CD4-positive, alpha-beta T cell treated with Interleukin-17A for 4 hours (primary cell): ENCODE measurements around the gene CRYGN.

ENCODE experiments used
- DNase-seq: peaks from one replicate; pipeline ENCODE4 v3.0.0-alpha.2; 2020; ENCODE audit warnings: mixed read lengths

CRYGN gene

DNA sequence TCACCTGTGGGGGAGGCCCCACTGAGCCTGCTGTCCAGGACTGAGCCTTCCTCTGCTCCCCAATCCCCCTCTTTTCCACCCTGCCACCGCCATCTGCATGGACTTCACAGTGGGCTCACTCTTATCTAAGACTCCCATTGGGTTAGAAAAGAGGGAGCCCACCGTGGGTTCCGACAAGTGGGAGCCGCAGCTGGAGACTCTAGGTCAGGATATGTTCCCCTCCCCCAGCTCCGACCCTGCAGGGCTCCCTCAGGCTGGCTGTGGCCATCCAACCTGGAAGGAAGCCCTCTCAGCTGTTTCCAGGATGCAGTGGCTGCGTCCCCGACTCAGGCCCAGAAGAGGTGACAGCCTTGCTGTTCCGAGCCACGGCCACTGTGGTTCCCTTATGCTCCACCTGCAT is 34.9 kb downstream of the CRYGN start:
- DNase-seq, result no peak

DNA sequence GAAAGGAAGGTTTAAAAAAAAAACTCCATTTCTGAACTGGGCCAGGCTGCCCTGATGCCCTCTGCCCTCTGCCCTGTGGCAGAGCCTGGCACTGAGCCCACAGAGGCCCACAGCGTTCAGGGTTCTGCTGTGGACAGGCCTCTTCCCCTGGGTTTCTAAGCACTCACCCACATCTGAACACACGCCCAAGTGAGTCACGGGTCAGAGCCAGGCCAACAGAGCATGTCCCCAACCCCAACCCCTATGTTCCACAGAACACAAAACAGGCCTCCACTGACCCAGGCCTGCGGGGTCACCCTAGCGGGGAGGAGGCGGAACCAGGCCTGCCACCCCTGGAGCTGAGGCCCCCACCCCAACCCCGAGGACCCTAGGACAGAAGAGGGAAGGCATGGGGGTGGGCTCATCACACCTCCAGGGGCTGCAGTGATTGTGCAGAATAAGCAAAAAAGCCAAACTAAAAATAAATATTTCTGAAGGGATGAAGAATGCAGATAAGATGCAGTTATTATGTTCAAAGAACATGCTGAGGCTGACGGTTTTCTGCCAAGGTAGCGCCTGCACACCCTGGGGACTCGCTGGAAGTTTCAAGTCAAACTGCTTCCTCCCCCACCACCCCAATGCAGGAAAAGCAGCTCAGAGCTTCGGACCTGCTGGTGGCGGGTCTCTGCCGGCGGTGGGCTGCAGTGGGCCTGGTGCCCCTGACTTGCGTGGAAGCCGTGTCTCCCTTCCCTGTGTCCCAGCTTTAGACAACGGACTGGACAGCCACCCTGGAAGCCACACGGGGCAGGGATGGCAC is 35.5 kb downstream of the CRYGN start:
- DNase-seq, result no peak

DNA sequence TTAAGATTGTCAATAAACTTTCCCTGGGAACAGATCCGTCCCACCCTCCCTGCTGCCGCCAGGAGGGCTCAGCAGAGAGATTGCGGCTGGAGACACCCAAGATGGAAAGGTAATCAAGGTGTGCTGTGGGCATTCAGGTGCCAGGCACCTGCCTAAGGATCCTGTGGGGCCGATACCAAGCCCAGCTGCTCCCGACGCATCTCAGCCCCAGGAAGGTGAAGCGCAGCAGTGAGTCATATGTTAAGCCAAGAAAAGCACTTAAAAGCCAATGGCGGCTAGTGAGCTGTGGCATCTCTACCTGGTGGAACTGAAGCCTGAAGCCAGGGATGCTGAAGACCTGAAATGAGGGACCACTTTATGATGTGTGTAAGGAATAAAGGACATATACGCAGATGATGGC is 36.2 kb downstream of the CRYGN start:
- no peak for DNase-seq

DNA sequence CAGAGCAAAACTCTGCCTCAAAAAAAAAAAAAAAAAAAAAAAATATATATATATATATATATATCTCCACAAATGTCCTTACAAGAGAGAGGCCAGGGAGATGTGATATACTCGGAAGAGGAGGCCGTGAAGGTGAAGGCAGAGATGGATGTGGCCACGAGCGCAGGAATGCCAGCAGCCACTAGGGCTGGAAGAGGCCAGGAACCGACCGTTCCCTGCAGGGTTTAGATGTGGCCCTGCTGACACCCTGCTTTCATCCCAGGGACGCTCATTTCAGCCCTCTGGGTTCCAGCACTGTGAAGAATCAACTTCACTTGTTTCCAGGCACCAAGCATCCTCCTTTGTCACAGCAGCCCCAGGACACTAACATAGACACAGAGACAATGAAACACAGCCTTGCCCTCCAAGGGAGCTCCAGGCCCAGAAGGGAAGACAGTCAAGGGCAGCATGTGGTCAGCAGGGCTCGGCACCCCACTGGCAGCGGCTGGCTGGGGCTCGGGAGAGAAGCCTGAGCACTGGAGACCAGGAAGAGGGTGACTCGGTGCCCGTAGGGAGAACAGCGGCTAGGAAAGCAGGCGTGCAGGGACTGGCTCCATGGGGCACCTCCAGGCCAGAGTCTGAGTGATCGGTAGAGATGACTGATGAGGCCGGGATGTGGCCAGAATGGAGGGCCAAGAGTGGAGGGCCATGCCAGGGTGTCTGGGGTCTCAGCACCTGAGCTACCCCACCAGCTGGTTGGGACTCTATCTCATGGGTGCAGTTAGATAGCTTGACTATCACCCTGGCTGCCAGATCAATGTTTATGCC is 37.7 kb downstream of the CRYGN start:
- no peak for DNase-seq

DNA sequence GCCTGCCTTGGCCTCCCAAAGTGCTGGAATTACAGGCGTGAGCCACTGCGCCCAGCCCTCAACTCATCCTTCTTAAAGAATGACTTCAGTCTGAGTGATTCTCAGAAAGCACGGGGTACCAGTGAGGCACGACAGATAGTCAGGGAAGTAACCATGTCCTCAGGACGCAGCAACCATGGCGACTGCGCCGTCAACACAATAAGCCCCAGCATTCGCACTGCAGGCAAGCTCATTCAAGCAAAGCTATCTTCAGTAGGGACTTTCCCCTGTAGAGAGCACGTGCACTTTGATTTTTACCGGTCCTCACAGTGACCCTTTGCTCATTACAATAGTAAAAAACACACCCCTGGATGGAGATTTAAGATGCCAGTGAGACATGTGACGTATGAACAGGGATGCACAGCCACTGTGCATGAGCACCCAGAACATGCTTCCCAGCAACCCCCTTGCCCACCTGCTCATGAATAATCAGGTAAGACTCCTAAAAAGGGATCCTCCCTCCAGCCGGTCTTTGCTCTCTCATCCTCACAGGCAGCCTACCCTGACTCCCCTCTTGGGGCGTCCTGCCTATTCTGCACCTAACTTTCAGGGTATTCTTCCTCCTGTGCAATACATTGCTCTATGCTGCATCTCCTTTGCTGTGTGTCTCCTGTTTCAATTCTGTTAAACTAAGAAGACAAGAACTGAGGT is 39.2 kb downstream of the CRYGN start:
- DNase-seq, result no peak

DNA sequence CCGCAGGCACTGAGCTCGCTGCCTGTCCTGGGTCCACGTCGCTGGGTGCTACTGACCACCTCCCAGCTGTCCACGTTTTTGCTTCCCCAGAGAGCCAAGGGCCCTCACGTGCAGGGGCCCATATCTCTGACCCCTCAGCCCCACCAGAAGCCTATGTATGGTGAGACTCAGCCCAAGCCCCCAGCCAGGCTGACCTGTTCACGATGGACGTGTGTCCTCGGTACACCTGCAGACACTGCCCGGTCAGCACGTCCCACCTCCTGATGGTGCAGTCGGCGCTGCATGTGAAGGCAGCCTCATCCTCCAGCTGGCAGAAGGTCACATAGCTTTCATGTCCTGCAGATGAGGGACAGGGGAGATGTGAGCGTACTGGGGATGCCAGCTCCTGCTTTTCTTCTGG is 40.0 kb downstream of the CRYGN start:
- DNase-seq, result no peak

DNA sequence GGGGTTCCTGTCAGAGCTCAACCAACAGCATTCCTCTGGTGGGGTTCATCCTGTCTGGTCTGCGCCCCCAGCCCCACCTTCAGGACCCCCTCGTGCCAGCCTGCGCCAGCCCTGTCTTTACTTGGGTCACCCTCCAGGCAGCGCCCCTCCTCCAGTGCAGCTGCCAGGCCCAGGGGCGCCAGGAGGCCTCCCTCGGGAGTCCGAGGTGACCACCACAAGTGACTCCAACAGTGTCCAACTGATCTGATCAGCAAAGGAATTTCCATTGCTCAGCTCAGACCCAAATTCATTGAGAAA is 40.7 kb downstream of the CRYGN start:
- no peak for DNase-seq

DNA sequence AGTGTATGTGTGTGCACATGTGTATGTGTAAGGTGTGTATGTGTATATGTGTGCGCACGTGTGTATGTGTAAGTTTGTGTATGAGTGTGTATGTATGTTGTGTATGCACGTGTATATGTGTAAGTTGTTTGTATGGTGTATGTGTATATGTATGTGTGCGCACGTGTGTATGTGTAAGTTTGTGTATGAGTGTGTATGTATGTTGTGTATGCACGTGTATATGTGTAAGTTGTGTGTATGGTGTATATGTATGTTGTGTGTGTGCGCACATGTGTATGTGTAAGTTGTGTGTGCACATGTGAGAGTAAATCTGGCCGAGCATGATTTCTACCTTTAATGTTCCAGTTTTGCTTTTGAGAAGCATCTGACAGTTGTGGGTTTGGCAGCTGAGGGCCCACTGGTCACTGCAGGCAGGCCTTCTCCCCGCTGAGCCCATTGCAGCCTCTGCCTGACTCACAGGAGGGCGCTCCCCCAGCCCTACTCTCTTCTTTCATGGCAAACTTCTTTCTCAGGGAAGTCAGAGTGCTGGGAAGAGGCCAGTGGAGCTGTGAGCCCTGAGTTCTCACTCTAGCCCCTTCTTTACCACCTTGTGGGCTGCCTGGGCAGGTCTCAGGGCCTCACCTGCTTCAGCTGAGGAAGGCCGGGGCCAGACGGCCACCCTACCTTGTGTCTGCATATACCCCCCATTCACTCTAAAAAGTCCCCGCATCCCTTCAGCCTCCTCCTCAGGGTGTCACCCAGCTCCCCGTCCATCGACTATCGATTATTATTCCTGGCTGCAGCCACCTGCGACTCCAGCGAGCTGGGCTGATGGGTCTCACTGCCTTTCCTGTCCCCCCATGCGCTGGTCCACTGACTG is 41.3 kb downstream of the CRYGN start:
- no peak for DNase-seq

DNA sequence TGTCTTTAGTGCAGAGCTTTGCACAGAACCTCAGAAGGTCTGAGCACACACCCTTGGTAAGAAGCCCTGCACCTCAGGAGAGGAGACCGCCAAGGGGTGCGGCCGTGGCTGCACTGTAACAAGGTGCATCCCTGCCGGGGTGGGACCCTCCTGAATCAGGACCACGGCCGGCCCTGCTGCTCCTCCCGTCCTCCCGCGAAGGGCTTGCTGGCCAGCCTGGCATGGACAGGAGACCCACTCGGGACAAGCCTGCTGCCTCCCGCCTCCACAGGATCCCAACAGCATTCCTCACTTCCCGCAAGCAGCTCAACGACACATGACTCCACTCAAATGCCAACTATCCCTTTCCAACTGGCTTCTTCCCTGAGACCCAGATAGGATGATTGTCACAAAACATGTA is 42.9 kb downstream of the CRYGN start:
- no peak for DNase-seq

DNA sequence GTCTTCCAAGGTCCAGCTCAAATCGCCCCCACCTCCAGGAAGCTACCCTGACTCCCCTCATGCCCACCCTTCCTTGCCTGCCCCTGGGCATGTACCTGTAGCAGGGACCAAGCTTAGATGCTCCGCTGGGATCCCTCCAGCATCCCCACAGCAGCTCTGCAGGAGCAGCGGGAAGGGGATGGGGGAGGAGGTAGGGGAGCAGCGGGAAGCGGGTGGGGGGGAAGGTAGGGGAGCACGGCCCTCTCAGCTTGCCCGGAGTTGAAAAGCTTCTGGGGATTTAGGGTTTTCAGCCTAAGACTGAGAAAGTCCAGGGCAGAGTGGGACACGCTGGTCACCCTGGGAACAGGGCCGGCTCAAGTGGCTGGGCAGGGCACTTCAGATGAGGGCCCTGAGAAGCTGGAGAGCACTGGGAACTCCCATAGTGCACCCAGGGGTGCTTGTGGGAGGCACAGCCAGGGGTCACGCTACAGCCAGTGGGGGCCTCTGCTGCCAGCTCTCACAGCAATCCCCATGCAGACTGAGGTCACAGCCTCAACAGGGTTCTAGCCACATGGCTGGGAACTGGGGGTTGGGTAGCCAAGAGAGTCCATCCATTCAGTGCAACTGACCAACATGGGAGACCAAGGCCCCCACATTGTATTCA is 43.5 kb downstream of the CRYGN start:
- DNase-seq, result no peak

DNA sequence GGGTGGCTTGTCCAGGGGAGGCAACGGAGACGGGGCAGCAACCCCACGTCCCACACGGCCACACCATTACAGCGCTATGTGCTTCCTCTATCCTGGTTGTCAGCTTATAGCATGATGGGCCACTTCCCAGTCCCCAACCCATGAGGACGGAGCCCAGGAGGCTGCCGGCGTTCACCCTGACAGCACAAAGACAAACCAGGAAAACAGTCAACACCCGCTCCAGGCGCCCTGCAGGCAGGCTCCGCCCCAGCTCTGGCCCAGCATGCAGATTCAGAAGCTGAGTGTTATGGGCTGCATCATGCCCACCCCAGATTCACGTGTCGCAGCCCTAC is 44.9 kb downstream of the CRYGN start:
- no peak for DNase-seq

DNA sequence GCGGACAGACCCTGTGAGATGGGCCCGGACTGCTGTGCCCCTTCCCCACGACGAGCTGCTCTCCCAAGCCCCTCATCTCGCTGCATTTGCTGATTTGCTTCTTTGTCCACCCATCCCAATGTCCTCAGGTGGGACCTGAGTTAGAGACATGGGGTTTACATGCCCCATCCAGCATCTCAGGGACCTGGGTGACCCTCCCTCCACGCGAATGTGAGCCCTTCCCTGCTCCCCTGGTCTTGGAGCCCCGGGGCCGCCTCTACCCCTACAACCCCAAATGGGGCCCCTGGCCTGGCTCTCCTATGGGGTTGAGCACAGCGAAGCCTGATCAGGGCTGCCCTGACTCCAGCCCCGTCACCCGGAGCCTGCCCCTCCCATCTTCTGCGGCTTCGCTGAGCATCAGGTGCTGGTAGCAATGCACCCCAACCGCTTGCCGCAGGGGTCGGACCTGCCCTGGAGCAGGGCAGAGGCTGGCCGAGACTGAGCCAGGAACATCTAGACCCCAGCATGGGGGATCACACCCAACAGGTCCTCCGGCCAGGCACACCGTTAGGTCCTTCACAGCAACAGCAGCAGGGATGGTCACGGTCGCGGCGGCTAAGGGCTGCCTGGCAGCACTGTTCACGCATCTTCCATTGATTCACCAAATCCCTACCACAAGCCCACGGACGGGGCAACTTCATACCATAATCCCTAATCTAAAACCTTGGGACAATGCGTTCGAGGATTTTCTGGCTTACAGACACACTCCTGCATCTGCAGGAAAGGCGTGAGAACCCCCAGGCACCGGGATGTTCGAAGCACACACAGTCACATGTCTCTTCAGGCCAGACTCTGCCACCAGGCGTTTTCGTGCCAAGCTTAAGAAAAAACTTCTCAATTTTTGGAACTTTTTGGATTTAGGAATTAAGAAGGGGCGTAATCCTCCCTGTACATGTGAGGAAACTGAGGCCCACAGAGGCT is 45.6 kb downstream of the CRYGN start:
- no peak for DNase-seq

DNA sequence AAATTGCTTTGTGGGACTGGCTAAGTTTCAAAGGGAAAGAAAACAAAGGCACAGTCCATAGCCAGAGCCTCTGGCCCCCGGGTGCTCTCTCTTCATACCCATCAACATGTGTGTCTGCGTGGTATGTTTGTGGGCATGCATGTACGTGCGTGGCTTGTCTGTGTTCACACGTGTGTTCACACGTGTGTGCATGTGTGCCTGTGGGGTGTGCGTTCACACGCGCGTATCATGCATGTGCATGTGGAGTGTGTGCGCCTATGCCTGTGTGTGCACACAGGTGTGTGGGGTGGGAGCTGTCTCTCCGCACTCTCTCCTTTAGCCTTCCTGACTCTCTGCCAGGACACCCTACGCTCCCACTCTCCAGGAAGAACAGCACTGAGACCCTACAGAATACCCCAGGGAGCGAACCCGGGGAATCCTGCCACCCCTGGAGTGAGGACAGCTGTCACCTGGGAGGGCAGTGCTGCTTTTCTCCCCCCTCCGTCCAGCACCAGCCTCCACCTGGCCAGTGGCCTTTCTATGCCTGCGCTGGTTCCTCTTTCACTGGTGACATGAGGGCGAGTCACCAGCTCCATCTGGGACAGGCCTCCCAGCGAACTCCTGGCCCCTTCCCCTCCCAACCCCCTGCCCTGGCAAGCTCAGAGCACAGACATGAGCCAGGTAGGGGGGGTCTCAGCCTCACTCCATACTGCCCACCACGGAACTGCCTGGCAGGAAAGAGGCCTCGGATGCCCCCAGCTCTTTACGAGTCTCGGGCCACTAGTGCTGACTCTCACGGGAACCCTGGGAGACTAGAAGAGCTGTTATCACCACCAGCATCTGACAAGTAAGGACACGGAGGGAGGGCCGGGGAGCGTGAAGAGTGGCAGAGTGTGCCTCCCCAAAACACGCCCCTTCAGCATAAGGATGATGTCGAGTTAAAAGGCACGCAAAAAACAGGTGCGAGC is 46.6 kb downstream of the CRYGN start:
- DNase-seq, result no peak

DNA sequence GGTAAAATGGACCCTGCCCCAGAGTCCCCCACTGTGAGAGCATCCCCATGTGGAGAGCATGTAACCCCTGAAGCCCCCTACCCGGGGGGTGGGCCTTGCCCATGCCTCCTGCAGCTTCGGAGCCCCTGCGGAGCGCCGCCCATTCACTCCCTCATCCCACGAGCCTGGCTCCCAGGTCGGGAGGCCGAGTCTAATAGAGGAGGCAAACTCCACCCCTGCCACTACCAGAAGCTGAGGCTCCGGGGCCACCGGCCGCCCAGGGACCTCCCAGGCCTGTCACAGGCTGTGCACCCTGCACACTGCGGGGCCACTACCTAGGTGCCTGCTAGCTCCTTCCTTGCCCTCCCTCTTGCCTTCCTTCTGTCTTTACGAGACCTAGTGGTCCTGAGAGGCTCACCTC is 47.5 kb downstream of the CRYGN start:
- DNase-seq, result no peak

DNA sequence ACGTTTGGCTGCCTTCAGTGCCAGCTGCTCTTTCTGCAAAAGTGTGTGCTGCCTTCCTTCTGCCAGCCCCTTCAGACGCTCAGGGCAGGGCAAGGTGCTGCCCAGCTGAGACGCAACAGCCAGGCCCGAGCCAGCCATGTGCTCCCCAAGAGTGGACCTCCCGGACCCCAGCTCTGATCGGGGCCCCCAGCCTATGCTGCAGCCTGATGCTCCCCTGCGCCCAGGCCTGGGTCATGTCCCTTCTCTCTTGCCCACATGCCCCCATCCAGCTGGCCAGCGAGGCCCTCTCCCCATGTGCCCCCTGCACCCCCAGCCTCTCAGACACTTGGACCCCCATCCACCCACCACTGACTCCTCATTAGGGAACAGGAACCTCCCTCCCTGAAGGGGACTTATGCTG is 47.9 kb downstream of the CRYGN start:
- DNase-seq, result no peak

DNA sequence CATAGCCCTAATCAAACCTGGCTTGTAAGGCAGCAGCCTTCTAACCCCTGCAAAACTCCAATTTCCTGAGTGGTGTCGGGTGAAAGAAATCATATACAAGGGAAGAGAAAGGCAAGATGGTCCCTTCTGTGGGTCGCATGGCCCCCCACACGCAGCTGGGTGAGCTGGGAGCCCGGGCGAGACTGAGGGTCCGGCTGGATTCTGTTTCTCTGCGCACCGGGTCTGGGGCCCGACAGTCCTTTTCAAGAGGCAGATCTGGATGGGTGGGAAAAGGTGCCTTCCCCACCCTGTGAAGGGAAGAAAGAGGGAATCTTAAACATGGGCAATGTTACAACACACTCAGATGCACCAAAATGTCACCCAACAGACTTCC is 48.6 kb downstream of the CRYGN start:
- DNase-seq, result no peak

DNA sequence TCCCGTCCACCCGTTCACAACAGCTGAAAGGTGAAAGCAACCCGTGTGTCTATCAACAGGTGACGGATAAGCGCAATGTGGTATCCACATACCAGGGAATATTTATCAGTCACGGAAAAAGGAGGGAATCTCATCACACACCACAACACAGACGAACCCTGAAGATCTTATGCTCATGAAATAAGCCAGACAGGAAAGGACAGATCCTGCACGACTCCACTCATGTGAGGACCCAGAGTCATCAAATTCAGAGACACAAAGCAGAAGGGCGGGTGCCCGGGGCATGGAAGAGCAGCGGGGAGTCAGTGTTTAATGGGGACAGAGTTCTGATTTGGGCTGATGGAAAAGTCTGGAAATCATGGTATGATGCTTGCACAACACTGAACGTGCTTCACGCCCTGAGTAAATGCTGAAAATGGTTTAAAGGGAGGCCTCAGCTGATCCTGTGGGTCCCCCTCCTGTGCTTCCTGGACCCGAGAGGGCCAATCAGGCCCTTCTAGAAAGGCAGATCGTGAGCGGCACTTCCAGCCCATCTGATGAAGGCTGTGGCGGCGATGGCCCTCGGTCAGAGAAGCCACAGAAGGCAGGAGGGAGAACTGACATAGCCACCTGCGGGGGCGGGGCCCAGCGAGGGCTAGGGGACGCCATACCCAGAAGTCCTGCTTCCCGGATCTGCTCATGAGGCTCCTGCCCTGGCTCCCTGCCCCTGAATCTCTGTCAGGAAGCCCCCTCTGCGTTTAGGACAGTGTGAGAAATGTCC is 49.2 kb downstream of the CRYGN start:
- no peak for DNase-seq

DNA sequence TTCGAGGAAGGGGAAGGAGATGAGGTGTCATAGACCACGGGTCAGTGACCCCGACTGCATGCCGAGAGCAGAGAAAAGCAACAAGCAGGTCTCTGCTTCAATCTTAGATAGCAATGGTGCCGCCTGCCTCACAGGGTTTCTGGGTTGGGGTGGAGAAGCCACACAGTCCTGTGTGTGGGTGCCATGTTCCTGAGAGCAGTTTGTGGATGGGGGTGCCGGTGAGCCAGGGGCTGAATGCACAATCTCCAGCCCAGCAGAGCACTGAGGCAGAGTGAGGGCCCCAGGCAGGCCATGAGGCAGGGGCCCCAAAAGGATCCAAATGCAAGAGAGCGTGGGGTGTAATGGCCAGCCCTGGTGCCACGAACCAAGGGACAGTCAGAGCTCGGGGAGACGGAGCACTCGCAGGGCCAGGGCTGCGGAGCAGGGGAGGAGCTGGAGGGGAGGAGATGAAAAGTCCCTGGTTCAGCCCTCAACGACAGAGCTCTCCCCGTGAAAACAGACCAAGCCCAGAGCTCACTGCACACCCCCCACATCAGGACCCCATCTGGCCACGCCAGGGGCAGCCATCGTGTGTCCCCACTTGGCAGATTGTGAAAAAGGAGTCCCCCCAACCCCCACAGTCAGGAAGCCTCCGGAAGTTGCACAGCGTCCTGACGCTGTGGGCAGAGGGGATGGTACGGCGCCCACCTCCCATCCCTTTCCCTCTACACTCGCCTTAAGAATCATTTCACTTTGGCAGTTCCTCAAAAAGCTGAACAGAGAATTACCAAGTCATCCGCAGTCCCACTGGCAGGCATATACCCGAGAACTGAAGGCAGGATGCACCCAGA is 50.0 kb downstream of the CRYGN start:
- no peak for DNase-seq
